Hepatocyte (in vitro differentiated cells): Measurements from ENCODE around the gene NTS.

ENCODE experiments used
- CTCF ChIP-seq: fragments of 200-600 bp; sonication (generic); IDR thresholded peaks from 2 replicates; pipeline ENCODE4 v1.5.1; 2016; ENCODE audit warnings: antibody characterized with exemption, mild to moderate bottlenecking; ENCODE audit not compliant: poor library complexity
- EZH2 ChIP-seq: fragments of 200-600 bp; sonication (generic); IDR thresholded peaks from 2 replicates; pipeline ENCODE4 v1.6.1; 2016; ENCODE audit warnings: antibody characterized with exemption, mild to moderate bottlenecking, borderline replicate concordance

- TF ChIP-seq CTCF = no peak
- no peak for TF ChIP-seq EZH2
Observed at GRCh38 chr12:85828576-85828975, 45.5 kb upstream of the NTS start.
